ENCODE results near the gene TMEM181.

GRCh38 chr6:158677906-158678578, 118.2 kb downstream of the TMEM181 start:
- TF ChIP-seq CTCF (IDR thresholded peaks at IDR 0.05) (no peak), EZH2 (IDR thresholded peaks at IDR 0.05; ENCODE audit: borderline replicate concordance, insufficient read depth, low read depth, low read length, poor library complexity, severe bottlenecking) (no peak)
